HUES64 (cell line): Measurements from ENCODE around the gene RPS2.

ENCODE experiments used
- H3K27ac ChIP-seq: 2 replicates; pipeline ENCODE4 v1.7.0; 2013; ENCODE audit warnings: low read depth, low read length, inconsistent platforms
- H3K27me3 ChIP-seq: 2 replicates; pipeline ENCODE4 v1.6.1; 2013; ENCODE audit warnings: mild to moderate bottlenecking, low read length; ENCODE audit not compliant: insufficient read depth
- H3K36me3 ChIP-seq: 2 replicates; pipeline ENCODE4 v1.6.1; 2013; ENCODE audit warnings: mild to moderate bottlenecking, low read length; ENCODE audit not compliant: insufficient read depth
- H3K4me1 ChIP-seq: 2 replicates; pipeline ENCODE4 v1.6.1; 2013; ENCODE audit warnings: mild to moderate bottlenecking, low read length, moderate library complexity; ENCODE audit not compliant: insufficient read depth
- H3K4me3 ChIP-seq: 2 replicates; pipeline ENCODE4 v1.5.1; 2013; ENCODE audit warnings: mild to moderate bottlenecking, low read length, moderate library complexity
- H3K9ac ChIP-seq: 2 replicates; pipeline ENCODE4 v1.6.1; 2013; ENCODE audit warnings: mild to moderate bottlenecking, low read depth, low read length
- H3K9me3 ChIP-seq: 2 replicates; pipeline ENCODE4 v1.6.1; 2013; ENCODE audit warnings: low read depth, low read length; ENCODE audit not compliant: insufficient read depth
- WGBS: fragments of 150-250, 120-280 bp; methylation state at CpG from one replicate; pipeline ENCODE4 v1.1.7; 2013; ENCODE audit warnings: missing lambda C conversion rate; 5-methylcytosine and 5-hydroxymethylcytosine counted together

The RPS2 gene

GRCh38 chr16:1979271-1980029 is 14.8 kb upstream of the RPS2 start:
- Histone ChIP-seq H3K36me3 (peaks cover 37% of the 10 kb centered on the region), H3K4me1 (peaks cover 5% of the 10 kb centered on the region), H3K9me3 (no peaks in the 10 kb centered on the region), H3K27ac (no peak overlapping the region), H3K27me3 (peaks cover 46% of the 10 kb centered on the region), H3K9ac (peak overlapping the region; percentile 69), H3K4me3 (peak overlapping the region; percentile 58)
- 3% methylated on average over 70 of the region's 70 CpGs for WGBS

DNA sequence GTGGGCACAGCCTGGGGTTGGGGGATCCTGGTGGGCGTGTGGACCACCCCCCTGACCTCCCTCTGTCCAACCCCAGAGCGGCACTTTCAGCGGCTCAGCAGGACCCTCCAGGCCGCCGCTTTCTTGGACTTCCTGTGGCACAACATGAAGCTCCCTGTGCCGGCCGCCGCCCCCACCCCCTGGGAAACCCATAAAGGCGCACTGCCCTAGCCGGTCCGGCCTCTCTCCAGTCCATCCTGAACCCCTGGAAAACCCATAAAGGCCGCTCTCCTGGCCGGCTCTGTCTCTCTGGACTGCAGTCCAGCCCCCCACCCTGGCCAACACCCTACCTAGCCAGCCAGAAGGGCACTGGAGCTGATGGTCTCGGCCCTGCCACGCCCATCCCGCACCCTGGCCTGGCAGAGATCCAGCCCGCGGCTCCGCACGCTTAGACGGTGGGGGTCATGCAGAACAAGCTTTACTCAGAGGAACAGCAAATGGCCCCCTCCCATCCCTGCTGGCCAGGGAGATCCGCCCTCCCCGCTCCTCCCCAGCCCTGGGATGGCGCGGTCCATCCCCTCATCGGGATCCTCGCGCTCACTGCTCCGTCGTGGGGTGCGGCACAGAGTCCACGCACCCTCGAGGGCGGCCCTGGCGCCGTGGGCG is 14.0 kb upstream of the RPS2 start:
- 58% methylated on average over 37 of the region's 37 CpGs for WGBS

GRCh38 chr16:1977875-1978268 is 13.2 kb upstream of the RPS2 start:
- Histone ChIP-seq H3K4me3 (no peak overlapping the region), H3K36me3 (peaks cover 40% of the 10 kb centered on the region), H3K27ac (no peak overlapping the region), H3K9me3 (no peaks in the 10 kb centered on the region), H3K4me1 (peaks cover 5% of the 10 kb centered on the region), H3K27me3 (peaks cover 41% of the 10 kb centered on the region), H3K9ac (no peak overlapping the region)
- 95% methylated on average over 18 of the region's 18 CpGs for WGBS

More for the DNA sequence above, 14.0 kb upstream of the RPS2 start:
- Histone ChIP-seq H3K27me3 (peaks cover 46% of the 10 kb centered on the region), H3K4me1 (peaks cover 5% of the 10 kb centered on the region), H3K9me3 (no peaks in the 10 kb centered on the region), H3K27ac (no peak overlapping the region), H3K9ac (no peak overlapping the region; the same call in 1 of the 2 replicates), H3K36me3 (peaks cover 40% of the 10 kb centered on the region), H3K4me3 (peak overlapping the region; percentile 58)

GRCh38 chr16:1976951-1977874 is 12.6 kb upstream of the RPS2 start:
- H3K9ac ChIP-seq = no peak overlapping the region
- no peak overlapping the region for H3K27ac ChIP-seq
- H3K27me3 ChIP-seq = peaks cover 34% of the 10 kb centered on the region
- H3K9me3 ChIP-seq = no peaks in the 10 kb centered on the region
- no peak overlapping the region for H3K4me3 ChIP-seq
- 94% methylated on average over 33 of the region's 33 CpGs for WGBS
- H3K36me3 ChIP-seq = peaks cover 40% of the 10 kb centered on the region
- peaks cover 5% of the 10 kb centered on the region for H3K4me1 ChIP-seq

DNA sequence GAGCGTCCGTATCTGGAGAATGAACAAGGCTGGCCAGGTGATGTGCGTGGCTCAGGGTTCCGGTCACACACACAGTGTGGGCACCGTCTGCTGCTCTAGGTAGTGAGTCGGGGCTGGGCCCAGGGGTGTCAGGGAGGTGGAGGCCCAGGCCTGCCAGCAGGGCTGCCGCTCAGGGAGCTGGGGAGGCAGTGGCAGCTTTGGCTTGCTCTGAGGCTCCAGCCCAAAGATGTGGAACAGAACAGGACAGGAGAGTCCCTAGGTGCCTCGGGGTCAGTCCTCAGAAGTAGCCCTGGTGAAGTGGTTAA is 11.5 kb upstream of the RPS2 start:
- no peak overlapping the region for H3K9ac ChIP-seq
- H3K27ac ChIP-seq = no peak overlapping the region
- H3K36me3 ChIP-seq = peaks cover 40% of the 10 kb centered on the region
- no peaks in the 10 kb centered on the region for H3K9me3 ChIP-seq
- peaks cover 24% of the 10 kb centered on the region for H3K27me3 ChIP-seq
- WGBS = 96% methylated on average over 8 of the region's 8 CpGs
- H3K4me1 ChIP-seq = no peaks in the 10 kb centered on the region
- no peak overlapping the region for H3K4me3 ChIP-seq

DNA sequence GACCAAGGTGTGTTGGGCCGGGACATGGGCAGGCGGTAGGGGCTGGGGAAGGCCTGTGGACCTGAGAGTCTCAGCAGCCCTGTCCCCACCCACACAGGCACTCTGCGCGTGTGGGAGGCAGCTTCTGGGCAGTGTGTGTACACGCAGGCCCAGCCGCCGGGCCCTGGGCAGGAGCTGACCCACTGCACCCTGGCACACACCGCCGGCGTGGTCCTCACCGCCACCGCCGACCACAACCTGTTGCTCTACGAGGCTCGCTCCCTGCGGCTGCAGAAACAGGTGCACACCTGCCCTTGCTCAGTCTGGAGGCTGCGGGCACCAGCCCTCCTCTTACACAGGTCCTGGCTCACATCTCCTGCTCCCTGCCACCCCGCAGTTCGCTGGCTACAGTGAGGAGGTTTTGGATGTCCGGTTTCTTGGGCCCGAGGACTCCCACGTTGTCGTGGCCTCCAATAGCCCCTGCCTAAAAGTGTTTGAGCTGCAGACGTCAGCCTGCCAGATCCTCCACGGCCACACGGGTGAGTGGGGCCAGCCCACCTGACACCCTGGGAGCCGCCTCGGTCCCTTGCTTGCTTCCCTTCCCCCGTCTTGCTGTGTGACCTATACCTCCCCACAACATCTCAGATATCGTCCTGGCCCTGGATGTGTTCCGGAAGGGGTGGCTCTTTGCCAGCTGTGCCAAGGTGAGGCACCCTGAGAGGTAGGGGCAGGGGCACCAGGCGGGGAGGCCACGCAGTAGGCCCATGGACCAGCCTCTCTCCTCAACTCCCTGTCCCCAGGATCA is 11.0 kb upstream of the RPS2 start:
- no peaks in the 10 kb centered on the region for H3K4me1 ChIP-seq
- no peaks in the 10 kb centered on the region for H3K9me3 ChIP-seq
- H3K27me3 ChIP-seq = peaks cover 18% of the 10 kb centered on the region
- WGBS = 95% methylated on average over 33 of the region's 33 CpGs
- H3K36me3 ChIP-seq = peaks cover 40% of the 10 kb centered on the region
- no peak overlapping the region for H3K4me3 ChIP-seq
- no peak overlapping the region for H3K27ac ChIP-seq
- H3K9ac ChIP-seq = no peak overlapping the region

GRCh38 chr16:1974157-1975070 is 9.8 kb upstream of the RPS2 start:
- WGBS = 96% methylated on average over 42 of the region's 42 CpGs
- Histone ChIP-seq H3K36me3 (peaks cover 40% of the 10 kb centered on the region), H3K9ac (no peak overlapping the region)

DNA sequence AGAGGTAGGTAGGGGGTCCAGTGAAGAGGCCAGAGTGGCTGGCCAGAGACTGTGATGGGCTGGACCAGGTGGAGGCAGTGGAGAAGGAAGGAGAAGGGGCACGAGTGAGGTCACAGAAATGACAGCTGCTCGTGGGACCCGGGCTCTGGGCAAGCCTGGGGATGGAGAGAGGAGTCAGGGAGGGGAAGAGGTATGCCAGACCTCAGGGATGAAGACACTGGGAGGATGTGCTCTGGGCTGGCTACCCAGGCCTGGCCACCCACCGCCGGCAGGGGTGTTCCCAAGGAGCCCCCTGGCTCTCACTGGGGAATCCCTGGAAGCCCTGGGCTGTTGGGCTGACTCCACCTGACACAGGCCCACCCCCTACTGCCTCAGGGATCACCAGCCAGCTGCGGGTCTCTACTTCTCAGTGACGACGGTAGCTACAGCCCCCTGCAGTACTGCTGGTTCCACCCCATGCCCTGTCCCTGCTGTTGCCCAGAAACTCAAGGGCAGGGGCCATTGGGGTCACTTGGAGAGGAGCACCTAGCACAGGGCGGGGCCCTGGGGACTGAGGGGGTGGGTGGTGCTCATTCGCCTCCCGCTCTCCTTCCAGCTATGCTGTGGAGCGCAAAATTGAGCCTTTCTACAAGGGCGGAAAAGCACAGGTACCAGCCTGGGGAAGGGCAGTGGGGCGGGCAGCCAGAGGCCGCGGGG is 9.0 kb upstream of the RPS2 start:
- H3K9me3 ChIP-seq = no peaks in the 10 kb centered on the region
- no peaks in the 10 kb centered on the region for H3K27me3 ChIP-seq
- no peak overlapping the region for H3K4me3 ChIP-seq
- 96% methylated on average over 16 of the region's 16 CpGs for WGBS
- H3K27ac ChIP-seq = no peak overlapping the region
- no peak overlapping the region for H3K9ac ChIP-seq
- H3K4me1 ChIP-seq = no peaks in the 10 kb centered on the region
- H3K36me3 ChIP-seq = peaks cover 40% of the 10 kb centered on the region

More at GRCh38 chr16:1974157-1975070, 9.8 kb upstream of the RPS2 start:
- Histone ChIP-seq H3K27me3 (peaks cover 6% of the 10 kb centered on the region), H3K9me3 (no peaks in the 10 kb centered on the region), H3K4me3 (no peak overlapping the region), H3K4me1 (no peaks in the 10 kb centered on the region), H3K27ac (no peak overlapping the region)

DNA sequence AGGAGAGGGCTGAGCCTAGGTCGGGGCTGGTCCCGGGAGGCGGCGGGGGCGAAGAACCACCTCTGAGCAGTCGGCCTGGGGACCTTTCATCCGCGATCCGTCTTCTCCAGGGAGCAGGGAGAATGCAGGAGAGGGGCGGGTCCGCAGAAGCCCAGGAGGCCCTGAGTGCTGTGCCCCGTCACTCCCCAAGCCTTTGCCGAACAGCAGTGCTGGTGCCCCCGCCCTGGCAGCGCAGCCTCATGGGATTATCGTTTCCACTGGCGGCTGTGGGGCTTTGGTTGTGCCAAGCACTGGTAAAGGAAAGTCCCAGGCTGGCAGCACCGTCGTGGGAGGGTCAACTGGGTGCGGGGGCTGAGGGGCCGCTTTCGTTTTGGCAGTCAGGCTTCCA is 7.9 kb upstream of the RPS2 start:
- Histone ChIP-seq H3K9ac (peak overlapping the region; percentile 83), H3K4me3 (peak overlapping the region; percentile 92), H3K4me1 (no peaks in the 10 kb centered on the region), H3K27ac (no peak overlapping the region), H3K9me3 (no peaks in the 10 kb centered on the region), H3K36me3 (peaks cover 31% of the 10 kb centered on the region), H3K27me3 (no peaks in the 10 kb centered on the region)
- WGBS = 7% methylated on average over 22 of the region's 22 CpGs
